Activated CD4-positive, alpha-beta T cell treated with anti-CD3 and anti-CD28 coated beads, Interleukin-2, amount 50 U/mL, for 1 hour (primary cell): ENCODE results near the gene LRWD1.
"Not testable (repeated sequence)": the region's sequence is repeated elsewhere in the genome, so short reads cannot be mapped to it uniquely, and the experiment has no call there.

Source experiments
- DNase-seq: peaks from one replicate; pipeline ENCODE4 v3.0.0-alpha.2; 2020

The LRWD1 gene

GRCh38 chr7:102498321-102498720, 33.5 kb downstream of the LRWD1 start:
- not testable (repeated sequence) for DNase-seq

- not testable (repeated sequence) for DNase-seq
These were observed 38.4 kb downstream of the LRWD1 start for GRCh38 chr7:102503141-102503540.

GRCh38 chr7:102505298-102506185, 40.8 kb downstream of the LRWD1 start:
- not testable (repeated sequence) for DNase-seq

- not testable (repeated sequence) for DNase-seq
These were observed 42.8 kb downstream of the LRWD1 start for GRCh38 chr7:102507410-102508088.

GRCh38 chr7:102510575-102510974, 45.8 kb downstream of the LRWD1 start:
- not testable (repeated sequence) for DNase-seq

- DNase-seq: not testable (repeated sequence)
These were observed 47.2 kb downstream of the LRWD1 start for GRCh38 chr7:102511860-102512522.

- DNase-seq: not testable (repeated sequence)
These were observed 47.9 kb downstream of the LRWD1 start for GRCh38 chr7:102512642-102513221.

GRCh38 chr7:102514881-102515721, 50.3 kb downstream of the LRWD1 start:
- not testable (repeated sequence) for DNase-seq

- DNase-seq: not testable (repeated sequence)
These were observed 51.1 kb downstream of the LRWD1 start for GRCh38 chr7:102515889-102516288.

GRCh38 chr7:102516951-102517350, 52.2 kb downstream of the LRWD1 start:
- DNase-seq: not testable (repeated sequence)

- DNase-seq: not testable (repeated sequence)
These were observed 52.9 kb downstream of the LRWD1 start, which contains the start of gene RASA4B for GRCh38 chr7:102517550-102518147. Gene RASA4B (minus strand): TSS chr7:102517777. CDS start chr7:102517710, 67 bp downstream.

GRCh38 chr7:102520797-102521196, 56.0 kb downstream of the LRWD1 start:
- not testable (repeated sequence) for DNase-seq
